Measurements from ENCODE around the gene SUPT20HL2. TPM values are rescaled to one million over a fixed set of nuclear protein-coding genes. Genes with fewer than 3 reads are reported as not detected.

Gene SUPT20HL2
- total RNA-seq, 1 experiment from 2014 or later = not detected

DNA sequence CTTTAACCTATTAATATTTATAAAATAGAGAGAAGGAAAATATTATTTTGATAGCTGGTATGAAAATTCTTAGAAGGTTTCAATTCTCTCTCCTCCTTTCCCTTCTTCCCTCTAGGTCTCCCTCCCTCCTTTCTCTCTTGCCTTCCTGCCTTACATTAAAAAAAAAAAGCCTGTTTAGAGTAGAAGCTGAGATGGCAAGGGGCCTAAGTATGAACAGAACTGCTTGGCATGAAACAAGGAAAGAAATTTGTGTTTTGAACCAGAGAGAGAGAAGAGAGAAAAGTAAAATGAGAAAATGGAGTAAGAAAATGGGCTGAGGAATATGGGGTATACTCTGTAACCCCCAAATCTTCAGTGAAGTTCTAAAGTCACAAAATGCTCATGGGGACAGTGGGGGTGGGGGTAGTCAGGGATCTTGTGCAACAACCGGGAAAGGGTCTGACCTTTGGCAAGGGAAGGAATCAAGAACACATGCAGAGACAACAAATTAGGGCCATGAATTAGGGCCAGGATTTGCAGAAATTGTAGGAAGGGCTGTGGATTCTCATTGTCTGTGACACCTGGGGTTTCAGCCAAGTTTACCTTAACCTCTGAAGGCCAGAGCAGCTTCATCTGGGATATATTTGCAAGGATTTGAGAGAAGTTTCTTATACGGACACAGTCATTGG lies 30.6 kb downstream of the SUPT20HL2 start:
- H3K4me1 Mint-ChIP-seq = peaks cover 16 to 26% of the 10 kb centered on the region in 2 experiments
- Histone ChIP-seq H3K27me3 (ENCODE audit: insufficient read depth, low read length) (no peaks in the 10 kb centered on the region), H4K91ac (ENCODE audit: insufficient read length, low read depth, low read length) (no peak overlapping the region), H3K79me1 (ENCODE audit: insufficient read depth, low read depth, low read length, poor library complexity, severe bottlenecking) (no peaks in the 10 kb centered on the region), H2BK5ac (ENCODE audit: insufficient read length, low read length) (no peak overlapping the region), H3K79me2 (ENCODE audit: insufficient read depth, low read length) (no peaks in the 10 kb centered on the region), H3K27ac (ENCODE audit: insufficient read length, low read depth, low read length) (no peak overlapping the region), H4K20me1 (ENCODE audit: control insufficient read depth, insufficient read depth, insufficient read length) (no peaks in the 10 kb centered on the region), H2BK15ac (ENCODE audit: low read depth, low read length) (no peak overlapping the region), H3K23me2 (ENCODE audit: insufficient read length, low read depth, low read length, poor library complexity, severe bottlenecking) (no peaks in the 10 kb centered on the region), H3K18ac (ENCODE audit: insufficient read length, low read depth, low read length) (no peak overlapping the region), H3K56ac (ENCODE audit: insufficient read length, low read depth, low read length) (no peak overlapping the region), H3T11ph (ENCODE audit: low read length) (no peak overlapping the region), H2BK20ac (ENCODE audit: low read depth, low read length, poor library complexity, severe bottlenecking) (no peak overlapping the region), H2BK120ac (ENCODE audit: low read depth, low read length, poor library complexity, severe bottlenecking) (no peak overlapping the region), H2BK12ac (ENCODE audit: insufficient read length, low read depth, low read length) (no peak overlapping the region), H3K9ac (ENCODE audit: extremely low read depth, insufficient read length, low read length) (no peak overlapping the region), H4K8ac (replicated peaks; ENCODE audit: insufficient read length, low read depth, low read length) (no peak overlapping the region), H4K5ac (ENCODE audit: insufficient read length, low read depth, low read length) (no peak overlapping the region), H3K4me2 (ENCODE audit: insufficient read depth, insufficient read length, low read length) (no peak overlapping the region), H3K23ac (ENCODE audit: insufficient read length, low read depth, low read length) (no peak overlapping the region), H2AK5ac (ENCODE audit: insufficient read length, low read length) (no peak overlapping the region), H3K4ac (ENCODE audit: low read depth, low read length) (no peak overlapping the region), H2AFZ (ENCODE audit: low read length) (no peak overlapping the region), H3K9me3 (ENCODE audit: control insufficient read depth, low read depth, low read length) (no peaks in the 10 kb centered on the region), H3K14ac (ENCODE audit: insufficient read depth, low read length) (no peak overlapping the region), H3K4me1 (ENCODE audit: insufficient read depth, low read length) (peaks cover 3% of the 10 kb centered on the region; the same call in 1 of the 2 replicates)
- H3K9me3 Mint-ChIP-seq = no peaks in the 10 kb centered on the region; a peak in 1 of 5 replicates
- WGBS (ENCODE audit: extremely low coverage, insufficient read length, low lambda C conversion rate) = no CpG with 5 or more reads among the region's 2 CpGs
- H3K36me3 Mint-ChIP-seq (ENCODE audit: insufficient read depth in 1 of 3, low read depth in 3 of 3) = no peaks in the 10 kb centered on the region
- H3K4me3 Mint-ChIP-seq = peak overlapping the region in 1 of 2 experiments; percentile 49; a peak in 3 of 5 replicates
- no peaks in the 10 kb centered on the region; the same call in 1 of the 2 replicates for H3K27me3 Mint-ChIP-seq (ENCODE audit: low read depth)
- H3K27ac Mint-ChIP-seq = peak overlapping the region in 1 of 3 experiments; percentile 19; a peak in 1 of 7 replicates
- DNase-seq = no peak
- TF ChIP-seq, protein P1, sequence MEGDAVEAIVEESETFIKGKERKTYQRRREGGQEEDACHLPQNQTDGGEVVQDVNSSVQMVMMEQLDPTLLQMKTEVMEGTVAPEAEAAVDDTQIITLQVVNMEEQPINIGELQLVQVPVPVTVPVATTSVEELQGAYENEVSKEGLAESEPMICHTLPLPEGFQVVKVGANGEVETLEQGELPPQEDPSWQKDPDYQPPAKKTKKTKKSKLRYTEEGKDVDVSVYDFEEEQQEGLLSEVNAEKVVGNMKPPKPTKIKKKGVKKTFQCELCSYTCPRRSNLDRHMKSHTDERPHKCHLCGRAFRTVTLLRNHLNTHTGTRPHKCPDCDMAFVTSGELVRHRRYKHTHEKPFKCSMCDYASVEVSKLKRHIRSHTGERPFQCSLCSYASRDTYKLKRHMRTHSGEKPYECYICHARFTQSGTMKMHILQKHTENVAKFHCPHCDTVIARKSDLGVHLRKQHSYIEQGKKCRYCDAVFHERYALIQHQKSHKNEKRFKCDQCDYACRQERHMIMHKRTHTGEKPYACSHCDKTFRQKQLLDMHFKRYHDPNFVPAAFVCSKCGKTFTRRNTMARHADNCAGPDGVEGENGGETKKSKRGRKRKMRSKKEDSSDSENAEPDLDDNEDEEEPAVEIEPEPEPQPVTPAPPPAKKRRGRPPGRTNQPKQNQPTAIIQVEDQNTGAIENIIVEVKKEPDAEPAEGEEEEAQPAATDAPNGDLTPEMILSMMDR (conservative IDR thresholded peaks at IDR 0.05) = no peak
